H9 (cell line): Measurements from ENCODE around the gene DGKH. TPM values are rescaled to one million over a fixed set of nuclear protein-coding genes. Genes with fewer than 3 reads are reported as not detected.

ENCODE experiments used
- DNase-seq: peaks from one replicate; pipeline ENCODE4 v3.0.0-alpha.2; 2017
- H2AFZ ChIP-seq: one replicate; pipeline ENCODE4 v1.6.1; 2013; ENCODE audit warnings: mild to moderate bottlenecking, low read length, control low read depth, moderate library complexity
- H2AK5ac ChIP-seq: 2 replicates; pipeline ENCODE4 v1.6.1; 2013; ENCODE audit warnings: low read length, control low read depth, mixed read lengths; ENCODE audit not compliant: insufficient read length
- H2BK120ac ChIP-seq: one replicate; pipeline ENCODE4 v1.6.1; 2013; ENCODE audit warnings: low read depth, mild to moderate bottlenecking, low read length, control low read depth, inconsistent platforms; ENCODE audit not compliant: poor library complexity, severe bottlenecking
- H2BK12ac ChIP-seq: 2 replicates; pipeline ENCODE4 v1.6.1; 2013; ENCODE audit warnings: low read length, control low read depth, mixed read lengths, low read depth; ENCODE audit not compliant: insufficient read length
- H2BK15ac ChIP-seq: 2 replicates; pipeline ENCODE4 v1.6.1; 2013; ENCODE audit warnings: low read depth, low read length, control low read depth
- H2BK20ac ChIP-seq: one replicate; pipeline ENCODE4 v1.6.1; 2013; ENCODE audit warnings: low read depth, mild to moderate bottlenecking, low read length, control low read depth, inconsistent platforms; ENCODE audit not compliant: poor library complexity, severe bottlenecking
- H2BK5ac ChIP-seq: 2 replicates; pipeline ENCODE4 v1.6.1; 2013; ENCODE audit warnings: low read length, control low read depth, mixed read lengths; ENCODE audit not compliant: insufficient read length
- H3K14ac ChIP-seq: 2 replicates; pipeline ENCODE4 v1.6.1; 2013; ENCODE audit warnings: low read length, control low read depth; ENCODE audit not compliant: insufficient read depth
- H3K18ac ChIP-seq: 2 replicates; pipeline ENCODE4 v1.6.1; 2013; ENCODE audit warnings: low read depth, mild to moderate bottlenecking, mixed read lengths, low read length, control low read depth; ENCODE audit not compliant: insufficient read length
- H3K23ac ChIP-seq: 2 replicates; pipeline ENCODE4 v1.6.1; 2013; ENCODE audit warnings: low read length, control low read depth, mixed read lengths, low read depth; ENCODE audit not compliant: insufficient read length
- H3K23me2 ChIP-seq: 2 replicates; pipeline ENCODE4 v1.6.1; 2013; ENCODE audit warnings: low read depth, mild to moderate bottlenecking, mixed read lengths, low read length, control low read depth; ENCODE audit not compliant: insufficient read length, poor library complexity, severe bottlenecking
- H3K27ac ChIP-seq: 2 replicates; pipeline ENCODE4 v1.5.1; 2013; ENCODE audit warnings: low read length, control low read depth, mixed read lengths, low read depth; ENCODE audit not compliant: insufficient read length
- H3K27me3 ChIP-seq: 2 replicates; pipeline ENCODE4 v1.6.1; 2013; ENCODE audit warnings: low read length, control low read depth, inconsistent platforms; ENCODE audit not compliant: insufficient read depth
- H3K4ac ChIP-seq: 2 replicates; pipeline ENCODE4 v1.6.1; 2013; ENCODE audit warnings: low read depth, mild to moderate bottlenecking, control low read depth, inconsistent platforms, low read length, moderate library complexity
- H3K4me1 ChIP-seq: 2 replicates; pipeline ENCODE4 v1.6.1; 2013; ENCODE audit warnings: low read length, control low read depth, inconsistent platforms; ENCODE audit not compliant: insufficient read depth
- H3K4me2 ChIP-seq: 2 replicates; pipeline ENCODE4 v1.6.1; 2013; ENCODE audit warnings: low read length, control low read depth, mixed read lengths; ENCODE audit not compliant: insufficient read length, insufficient read depth
- H3K56ac ChIP-seq: 2 replicates; pipeline ENCODE4 v1.6.1; 2013; ENCODE audit warnings: low read depth, mild to moderate bottlenecking, mixed read lengths, low read length, control low read depth; ENCODE audit not compliant: insufficient read length
- H3K79me1 ChIP-seq: 2 replicates; pipeline ENCODE4 v1.6.1; 2013; ENCODE audit warnings: low read depth, mild to moderate bottlenecking, moderate library complexity, low read length, control low read depth, inconsistent platforms; ENCODE audit not compliant: insufficient read depth, poor library complexity, severe bottlenecking
- H3K79me2 ChIP-seq: 2 replicates; pipeline ENCODE4 v1.6.1; 2013; ENCODE audit warnings: low read length, control low read depth, inconsistent platforms; ENCODE audit not compliant: insufficient read depth
- H3K9ac ChIP-seq: 2 replicates; pipeline ENCODE4 v1.6.1; 2013; ENCODE audit warnings: low read length, control low read depth, mixed read lengths; ENCODE audit not compliant: insufficient read length; ENCODE audit errors: extremely low read depth
- H3K9me3 ChIP-seq: one replicate; pipeline ENCODE4 v1.6.1; 2013; ENCODE audit warnings: low read depth, low read length, inconsistent platforms; ENCODE audit not compliant: control insufficient read depth
- H3T11ph ChIP-seq: one replicate; pipeline ENCODE4 v1.6.1; 2013; ENCODE audit warnings: mild to moderate bottlenecking, low read length, control low read depth, inconsistent platforms
- H4K20me1 ChIP-seq: one replicate; pipeline ENCODE4 v1.6.1; 2013; ENCODE audit not compliant: control insufficient read depth, insufficient read length, insufficient read depth
- H4K5ac ChIP-seq: 2 replicates; pipeline ENCODE4 v1.6.1; 2013; ENCODE audit warnings: low read depth, mild to moderate bottlenecking, mixed read lengths, low read length, control low read depth; ENCODE audit not compliant: insufficient read length
- H4K8ac ChIP-seq: replicated peaks from 2 replicates; pipeline ENCODE4 v1.6.1; 2013; ENCODE audit warnings: low read length, control low read depth, mixed read lengths, low read depth; ENCODE audit not compliant: insufficient read length
- H4K91ac ChIP-seq: 2 replicates; pipeline ENCODE4 v1.6.1; 2013; ENCODE audit warnings: low read depth, mild to moderate bottlenecking, moderate library complexity, mixed read lengths, low read length, control low read depth; ENCODE audit not compliant: insufficient read length
- H3K27ac Mint-ChIP-seq, 3 experiments: 2 replicates in 2 of 3; 3 replicates in 1 of 3; pipeline ENCODE4 v1.8.0; 2020 to 2021; ENCODE audit warnings: mixed read lengths in 3 of 3, mild to moderate bottlenecking in 1 of 3, moderate library complexity in 1 of 3
- H3K27me3 Mint-ChIP-seq: 2 replicates; pipeline ENCODE4 v1.8.0; 2021; ENCODE audit warnings: low read depth, mild to moderate bottlenecking, moderate library complexity, mixed read lengths
- H3K36me3 Mint-ChIP-seq, 3 experiments: 2 replicates in 2 of 3; 3 replicates in 1 of 3; pipeline ENCODE4 v1.8.0; 2020 to 2021; ENCODE audit warnings: low read depth in 3 of 3, mixed read lengths in 3 of 3; ENCODE audit not compliant: insufficient read depth in 1 of 3
- H3K4me1 Mint-ChIP-seq, 2 experiments: 2 replicates each; pipeline ENCODE4 v1.8.0; 2020; ENCODE audit warnings: mixed read lengths in 2 of 2
- H3K4me3 Mint-ChIP-seq, 2 experiments: 2 replicates in 1 of 2; 3 replicates in 1 of 2; pipeline ENCODE4 v1.8.0; 2020 to 2021; ENCODE audit warnings: mild to moderate bottlenecking in 2 of 2, mixed read lengths in 2 of 2, moderate library complexity in 1 of 2
- H3K9me3 Mint-ChIP-seq, 2 experiments: 2 replicates in 1 of 2; 3 replicates in 1 of 2; pipeline ENCODE4 v1.8.0; 2020; ENCODE audit warnings: mild to moderate bottlenecking in 2 of 2, mixed read lengths in 2 of 2, moderate library complexity in 1 of 2
- CTCF ChIP-seq: fragments of 200-600 bp; sonication (generic); conservative IDR thresholded peaks from 3 replicates; pipeline ENCODE4 v1.8.0; 2021; ENCODE audit warnings: antibody characterized with exemption, mild to moderate bottlenecking
- WGBS: extraction: QIAGEN DNeasy Blood & Tissue Kit; methylation state at CpG from one replicate; pipeline ENCODE4 v1.1.7; 2013; ENCODE audit warnings: missing lambda C conversion rate, low lambda C conversion rate, mixed read lengths; ENCODE audit not compliant: insufficient read length; ENCODE audit errors: extremely low coverage; 5-methylcytosine and 5-hydroxymethylcytosine counted together
- total RNA-seq: library from RNA; stranded (reverse); gene quantifications from 2 replicates; pipeline ENCODE4 v1.2.1, GENCODE V29; 2021

The DGKH gene
- total RNA-seq, 1 experiment from 2014 or later = 8.6 TPM

- Histone ChIP-seq H3K27ac (no peak overlapping the region), H3K27me3 (no peaks in the 10 kb centered on the region), H3K56ac (no peak overlapping the region), H3K23me2 (no peaks in the 10 kb centered on the region), H3K14ac (no peak overlapping the region), H3K4me2 (no peak overlapping the region), H3K79me1 (no peaks in the 10 kb centered on the region), H3K9me3 (no peaks in the 10 kb centered on the region), H2BK12ac (no peak overlapping the region), H2BK20ac (no peak overlapping the region), H4K91ac (no peak overlapping the region), H3K79me2 (no peaks in the 10 kb centered on the region), H2BK120ac (no peak overlapping the region), H2AK5ac (no peak overlapping the region), H2BK15ac (no peak overlapping the region), H2AFZ (no peak overlapping the region), H3K23ac (no peak overlapping the region), H4K8ac (no peak overlapping the region), H2BK5ac (no peak overlapping the region), H3K18ac (no peak overlapping the region), H3K9ac (no peak overlapping the region), H3K4me1 (no peaks in the 10 kb centered on the region; the same call in 1 of the 2 replicates), H4K5ac (no peak overlapping the region), H3K4ac (no peak overlapping the region), H4K20me1 (no peaks in the 10 kb centered on the region), H3T11ph (no peak overlapping the region)
- no peaks in the 10 kb centered on the region; a peak in 1 of 5 replicates for H3K9me3 Mint-ChIP-seq
- no peak for DNase-seq
- peaks cover 13 to 27% (median 15%) of the 10 kb centered on the region in 3 experiments for H3K36me3 Mint-ChIP-seq
- H3K4me3 Mint-ChIP-seq = no peak overlapping the region
- TF ChIP-seq CTCF = no peak
- peaks cover 28 to 32% of the 10 kb centered on the region in 2 experiments for H3K4me1 Mint-ChIP-seq
- H3K27me3 Mint-ChIP-seq = peaks cover 7% of the 10 kb centered on the region; the same call in 1 of the 2 replicates
- peak overlapping the region; percentile 28 to 57 (median 57); a peak in 4 of 7 replicates for H3K27ac Mint-ChIP-seq
- no CpG with 5 or more reads among the region's 4 CpGs for WGBS
These were observed 125.4 kb downstream of the DGKH start for GRCh38 chr13:42173789-42174343.
